ENCODE results near the gene GREM2. TPM values are rescaled to one million over a fixed set of nuclear protein-coding genes. Genes with fewer than 3 reads are reported as not detected.

Gene GREM2
- total RNA-seq, 1 experiment from 2014 or later, result not detected

DNA sequence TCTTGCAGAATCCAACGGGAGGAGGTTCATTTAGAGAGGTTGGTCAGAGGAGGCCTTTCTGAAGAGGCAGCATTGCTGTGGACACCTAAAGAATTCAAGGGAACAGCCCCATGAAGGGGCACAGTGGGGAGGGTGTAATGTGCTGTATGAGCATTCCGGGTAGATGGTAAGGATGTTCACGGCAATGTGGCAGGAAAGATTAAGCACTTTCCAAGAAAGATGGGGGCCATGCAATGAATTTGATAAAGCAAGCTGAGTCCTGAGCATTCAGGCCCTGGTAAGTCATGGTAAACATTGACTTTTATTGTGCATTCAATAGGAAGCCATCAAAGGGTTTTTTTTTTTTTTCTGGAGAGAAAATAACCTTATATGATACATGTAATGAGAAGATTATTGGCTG lies 166.6 kb downstream of the GREM2 start:
- Mint-ChIP-seq H3K4me1 (no peaks in the 10 kb centered on the region), H3K27me3 (ENCODE audit: low read depth) (no peaks in the 10 kb centered on the region; the same call in 1 of the 2 replicates), H3K27ac (no peak overlapping the region), H3K9me3 (no peaks in the 10 kb centered on the region), H3K4me3 (no peak overlapping the region), H3K36me3 (ENCODE audit: insufficient read depth in 1 of 3, low read depth in 3 of 3) (no peaks in the 10 kb centered on the region)
- TF ChIP-seq, protein P1, sequence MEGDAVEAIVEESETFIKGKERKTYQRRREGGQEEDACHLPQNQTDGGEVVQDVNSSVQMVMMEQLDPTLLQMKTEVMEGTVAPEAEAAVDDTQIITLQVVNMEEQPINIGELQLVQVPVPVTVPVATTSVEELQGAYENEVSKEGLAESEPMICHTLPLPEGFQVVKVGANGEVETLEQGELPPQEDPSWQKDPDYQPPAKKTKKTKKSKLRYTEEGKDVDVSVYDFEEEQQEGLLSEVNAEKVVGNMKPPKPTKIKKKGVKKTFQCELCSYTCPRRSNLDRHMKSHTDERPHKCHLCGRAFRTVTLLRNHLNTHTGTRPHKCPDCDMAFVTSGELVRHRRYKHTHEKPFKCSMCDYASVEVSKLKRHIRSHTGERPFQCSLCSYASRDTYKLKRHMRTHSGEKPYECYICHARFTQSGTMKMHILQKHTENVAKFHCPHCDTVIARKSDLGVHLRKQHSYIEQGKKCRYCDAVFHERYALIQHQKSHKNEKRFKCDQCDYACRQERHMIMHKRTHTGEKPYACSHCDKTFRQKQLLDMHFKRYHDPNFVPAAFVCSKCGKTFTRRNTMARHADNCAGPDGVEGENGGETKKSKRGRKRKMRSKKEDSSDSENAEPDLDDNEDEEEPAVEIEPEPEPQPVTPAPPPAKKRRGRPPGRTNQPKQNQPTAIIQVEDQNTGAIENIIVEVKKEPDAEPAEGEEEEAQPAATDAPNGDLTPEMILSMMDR (conservative IDR thresholded peaks at IDR 0.05), result no peak
- H3K27me3 ChIP-seq (ENCODE audit: insufficient read depth, low read length), result no peaks in the 10 kb centered on the region
- H3T11ph ChIP-seq (ENCODE audit: low read length), result no peak overlapping the region
- H2BK120ac ChIP-seq (ENCODE audit: low read depth, low read length, poor library complexity, severe bottlenecking), result no peak overlapping the region
- H2BK5ac ChIP-seq (ENCODE audit: insufficient read length, low read length), result no peak overlapping the region
- WGBS (ENCODE audit: extremely low coverage, insufficient read length, low lambda C conversion rate), result no CpG with 5 or more reads among the region's 3 CpGs
- no peaks in the 10 kb centered on the region for H3K9me3 ChIP-seq (ENCODE audit: control insufficient read depth, low read depth, low read length)
- no peak overlapping the region for H3K18ac ChIP-seq (ENCODE audit: insufficient read length, low read depth, low read length)
- no peak overlapping the region for H3K9ac ChIP-seq (ENCODE audit: extremely low read depth, insufficient read length, low read length)
- H4K20me1 ChIP-seq (ENCODE audit: control insufficient read depth, insufficient read depth, insufficient read length), result no peaks in the 10 kb centered on the region
- H2BK15ac ChIP-seq (ENCODE audit: low read depth, low read length), result no peak overlapping the region
- H3K4me1 ChIP-seq (ENCODE audit: insufficient read depth, low read length), result no peaks in the 10 kb centered on the region
- H3K23me2 ChIP-seq (ENCODE audit: insufficient read length, low read depth, low read length, poor library complexity, severe bottlenecking), result no peaks in the 10 kb centered on the region
- no peak overlapping the region for H3K56ac ChIP-seq (ENCODE audit: insufficient read length, low read depth, low read length)
- H4K5ac ChIP-seq (ENCODE audit: insufficient read length, low read depth, low read length), result no peak overlapping the region
- no peak overlapping the region for H2BK12ac ChIP-seq (ENCODE audit: insufficient read length, low read depth, low read length)
- no peaks in the 10 kb centered on the region for H3K79me1 ChIP-seq (ENCODE audit: insufficient read depth, low read depth, low read length, poor library complexity, severe bottlenecking)
- H3K23ac ChIP-seq (ENCODE audit: insufficient read length, low read depth, low read length), result no peak overlapping the region
- H3K4me2 ChIP-seq (ENCODE audit: insufficient read depth, insufficient read length, low read length), result no peak overlapping the region
- H4K91ac ChIP-seq (ENCODE audit: insufficient read length, low read depth, low read length), result no peak overlapping the region
- H3K79me2 ChIP-seq (ENCODE audit: insufficient read depth, low read length), result no peaks in the 10 kb centered on the region
- no peak overlapping the region for H2AK5ac ChIP-seq (ENCODE audit: insufficient read length, low read length)
- H2BK20ac ChIP-seq (ENCODE audit: low read depth, low read length, poor library complexity, severe bottlenecking), result no peak overlapping the region
- no peak overlapping the region for H3K4ac ChIP-seq (ENCODE audit: low read depth, low read length)
- no peak overlapping the region for H3K27ac ChIP-seq (ENCODE audit: insufficient read length, low read depth, low read length)
- no peak overlapping the region for H4K8ac ChIP-seq (replicated peaks; ENCODE audit: insufficient read length, low read depth, low read length)
- DNase-seq, result no peak
- H2AFZ ChIP-seq (ENCODE audit: low read length), result no peak overlapping the region
- H3K14ac ChIP-seq (ENCODE audit: insufficient read depth, low read length), result no peak overlapping the region
